GM19240 (cell line): ENCODE measurements around the gene POU2F3.
A peak's percentile ranks its signal among the peaks of the same experiment; 100 is the strongest.

Experiments used
- DNase-seq: peaks from one replicate; pipeline ENCODE4 v3.0.0; 2011; ENCODE audit warnings: low spot score; ENCODE audit not compliant: insufficient read length

Gene POU2F3

DNA sequence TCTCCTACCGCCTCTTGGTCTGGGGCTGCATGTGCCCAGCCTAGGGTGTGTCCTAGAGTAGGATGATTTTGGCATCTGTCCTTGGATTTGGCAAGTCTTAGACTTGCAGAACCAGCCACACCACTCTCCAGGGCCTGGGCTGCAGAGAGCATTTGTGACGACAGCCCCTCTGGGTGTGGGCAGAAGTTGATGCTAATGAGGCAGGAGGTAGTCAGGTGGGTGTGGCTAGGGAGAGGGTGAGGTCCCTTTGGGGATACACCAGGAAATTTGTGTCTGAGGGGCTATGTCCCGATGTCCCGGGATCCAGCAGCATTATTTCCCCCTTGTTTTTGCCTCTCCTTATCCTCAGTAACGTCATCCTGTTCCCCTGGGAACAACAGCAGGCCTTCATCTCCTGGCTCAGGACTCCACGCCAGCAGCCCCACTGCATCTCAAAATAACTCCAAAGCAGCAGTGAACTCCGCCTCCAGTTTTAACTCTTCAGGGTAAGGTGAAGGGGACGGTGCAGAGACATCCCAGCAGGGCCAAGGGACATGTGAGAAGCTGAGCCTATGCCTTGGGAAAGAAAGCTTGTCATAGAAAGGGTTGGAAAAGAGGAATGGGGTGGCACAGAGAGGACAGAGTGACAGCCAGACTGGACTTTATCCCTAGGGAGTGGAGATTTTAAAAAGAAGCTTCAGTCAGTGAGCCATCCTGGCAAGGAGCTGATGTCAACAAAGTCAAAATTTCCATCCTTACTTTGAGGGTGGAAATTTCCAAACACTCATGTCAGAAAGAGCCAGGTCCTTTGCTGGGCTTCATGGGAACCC, 77.1 kb downstream of the POU2F3 start:
- DNase-seq: no peak

DNA sequence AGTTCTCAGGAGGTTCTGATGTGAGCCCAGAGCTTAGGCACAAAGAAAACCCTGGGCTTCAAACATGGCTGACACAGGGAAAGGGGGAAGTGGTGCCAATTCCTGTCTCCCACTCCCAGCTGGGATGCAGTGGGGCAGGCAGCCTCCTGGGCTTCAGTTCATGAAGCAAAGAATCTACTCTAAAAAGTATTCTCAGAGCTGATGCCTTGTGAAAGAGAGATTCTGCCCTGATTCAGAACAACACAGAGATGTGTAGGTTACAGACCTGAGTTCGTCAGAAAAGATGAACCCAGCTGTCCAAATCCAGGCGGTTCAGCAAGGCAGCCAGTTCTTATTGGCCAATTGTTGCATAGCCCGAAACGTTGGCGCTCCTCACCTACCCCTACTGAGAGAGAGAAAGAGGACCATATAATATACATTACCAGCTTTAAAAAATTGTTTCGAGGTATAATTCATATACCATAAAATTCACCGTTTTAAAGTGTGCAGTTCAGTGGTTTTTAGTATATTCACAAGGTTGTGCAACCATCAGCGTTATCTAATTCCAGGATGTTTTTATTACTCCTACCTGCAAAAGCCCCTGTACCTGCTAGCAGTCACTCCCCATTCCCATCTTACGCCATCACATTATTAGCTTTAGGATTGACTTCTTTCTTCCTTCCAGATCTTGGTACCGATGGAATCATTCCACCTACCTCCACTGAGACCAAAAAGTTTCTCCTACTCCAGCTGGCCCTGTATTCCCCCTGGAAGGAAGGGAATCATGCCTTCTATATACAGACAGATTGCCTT, 77.9 kb downstream of the POU2F3 start:
- DNase-seq: no peak

DNA sequence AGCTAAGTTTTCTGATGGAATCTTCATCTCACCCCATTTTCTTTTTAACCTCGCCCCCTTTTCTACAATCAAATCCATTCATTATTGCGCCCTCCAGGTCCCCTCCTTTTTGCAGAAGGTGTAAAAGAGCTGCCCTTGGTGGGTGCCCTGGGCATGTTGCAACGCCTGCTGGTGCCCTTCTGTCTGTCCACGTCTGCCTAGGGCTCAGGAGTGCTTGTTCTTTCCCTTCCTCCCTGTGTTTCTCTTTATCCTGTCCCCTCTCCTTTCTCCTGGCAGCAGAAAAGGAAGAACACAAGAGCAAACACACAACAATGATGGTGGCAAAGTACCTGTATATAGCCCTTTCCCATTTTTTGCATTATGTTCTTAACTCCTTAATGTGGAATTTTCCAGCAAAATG, 79.0 kb downstream of the POU2F3 start:
- DNase-seq: no peak

- no peak for DNase-seq
Measured at GRCh38 chr11:120324932-120325810, 85.2 kb downstream of the POU2F3 start, which contains the start of gene TLCD5. TLCD5 (plus strand) TSS chr11:120325299; CDS start chr11:120327442, 2,143 bp downstream.

- no peak for DNase-seq
Measured at GRCh38 chr11:120326228-120326627, 86.3 kb downstream of the POU2F3 start.

GRCh38 chr11:120326845-120327281, 86.9 kb downstream of the POU2F3 start:
- no peak for DNase-seq

DNA sequence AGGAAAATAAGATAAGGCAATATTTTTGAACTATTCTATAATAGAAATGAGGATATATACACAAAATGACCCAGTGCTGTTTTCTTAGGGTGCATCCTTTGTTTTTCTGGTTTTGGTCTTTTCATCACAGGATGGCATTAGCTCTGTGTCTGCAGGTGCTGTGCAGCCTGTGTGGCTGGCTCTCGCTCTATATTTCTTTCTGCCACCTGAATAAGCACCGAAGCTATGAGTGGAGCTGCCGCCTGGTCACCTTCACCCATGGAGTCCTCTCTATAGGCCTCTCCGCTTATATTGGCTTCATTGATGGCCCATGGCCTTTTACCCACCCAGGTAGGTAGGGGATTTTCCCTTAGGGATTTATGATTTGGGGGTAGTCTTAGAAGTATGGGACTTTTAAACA, 87.4 kb downstream of the POU2F3 start:
- DNase-seq: no peak

- DNase-seq: no peak
Measured at GRCh38 chr11:120329556-120329955, 89.6 kb downstream of the POU2F3 start.

DNA sequence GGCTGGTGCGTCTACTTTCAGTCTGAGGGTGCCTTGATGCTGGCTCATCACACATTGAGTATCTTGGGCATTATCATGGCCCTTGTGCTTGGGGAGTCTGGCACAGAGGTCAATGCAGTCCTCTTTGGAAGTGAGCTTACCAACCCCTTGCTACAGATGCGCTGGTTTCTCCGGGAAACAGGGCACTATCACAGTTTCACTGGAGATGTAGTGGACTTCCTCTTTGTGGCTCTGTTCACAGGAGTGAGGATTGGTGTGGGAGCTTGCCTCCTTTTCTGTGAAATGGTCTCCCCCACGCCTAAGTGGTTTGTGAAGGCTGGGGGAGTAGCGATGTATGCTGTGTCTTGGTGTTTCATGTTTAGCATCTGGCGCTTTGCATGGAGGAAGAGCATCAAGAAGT, 90.1 kb downstream of the POU2F3 start:
- DNase-seq: no peak

DNA sequence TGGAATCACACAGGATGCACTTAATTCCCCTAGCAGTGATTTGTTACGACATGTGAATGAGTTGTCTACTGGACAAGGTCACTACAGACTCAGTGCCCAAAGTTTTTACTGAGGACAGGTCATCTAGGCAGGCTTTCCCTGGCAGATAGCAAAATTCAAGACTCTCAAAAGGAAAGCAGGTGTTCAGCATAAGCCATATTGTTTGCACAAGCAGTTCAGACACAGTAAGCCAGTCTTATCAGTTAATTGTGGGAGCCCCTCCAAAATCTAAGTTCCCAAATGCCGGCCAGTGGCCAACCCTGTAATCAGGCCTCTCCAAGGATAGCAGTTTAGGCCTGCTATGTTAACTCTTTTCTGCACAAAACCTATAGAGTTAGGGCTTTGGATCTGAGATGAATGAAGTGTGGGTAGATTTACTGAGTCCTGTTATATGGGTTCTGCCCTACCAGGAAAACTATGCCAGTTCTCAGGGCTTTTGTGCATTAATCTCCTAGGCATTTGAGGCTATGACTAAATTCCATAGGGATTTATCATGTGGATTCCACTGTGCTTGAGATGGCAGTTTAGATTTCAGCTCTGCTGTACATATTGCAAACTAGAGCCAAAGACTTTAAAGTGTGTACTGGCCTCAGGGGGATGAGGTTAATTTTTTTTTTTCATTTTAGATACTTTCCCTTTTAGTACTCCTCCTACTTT, 91.5 kb downstream of the POU2F3 start:
- no peak for DNase-seq

GRCh38 chr11:120332822-120333716, 93.1 kb downstream of the POU2F3 start:
- no peak for DNase-seq

DNA sequence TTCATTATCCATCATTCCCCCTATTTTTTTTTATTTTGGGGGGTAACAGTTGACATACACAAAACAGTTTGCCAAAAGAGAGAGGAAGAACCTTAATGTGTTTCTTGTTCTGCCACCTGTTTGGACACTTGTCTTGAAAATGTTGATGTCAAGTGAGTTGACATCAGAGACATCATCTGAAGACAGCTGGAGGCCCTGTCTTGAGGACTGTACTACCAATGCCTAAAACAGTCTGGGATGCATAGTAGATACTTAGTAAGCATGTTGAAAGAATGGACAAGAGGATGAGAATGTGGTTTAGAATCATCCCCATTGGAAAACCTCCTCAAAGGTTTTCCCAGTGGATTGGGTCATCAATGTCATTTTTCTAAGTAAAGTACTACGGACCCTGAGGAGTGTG, 93.9 kb downstream of the POU2F3 start:
- no peak for DNase-seq

GRCh38 chr11:120334332-120334731, 94.4 kb downstream of the POU2F3 start:
- DNase-seq: no peak

DNA sequence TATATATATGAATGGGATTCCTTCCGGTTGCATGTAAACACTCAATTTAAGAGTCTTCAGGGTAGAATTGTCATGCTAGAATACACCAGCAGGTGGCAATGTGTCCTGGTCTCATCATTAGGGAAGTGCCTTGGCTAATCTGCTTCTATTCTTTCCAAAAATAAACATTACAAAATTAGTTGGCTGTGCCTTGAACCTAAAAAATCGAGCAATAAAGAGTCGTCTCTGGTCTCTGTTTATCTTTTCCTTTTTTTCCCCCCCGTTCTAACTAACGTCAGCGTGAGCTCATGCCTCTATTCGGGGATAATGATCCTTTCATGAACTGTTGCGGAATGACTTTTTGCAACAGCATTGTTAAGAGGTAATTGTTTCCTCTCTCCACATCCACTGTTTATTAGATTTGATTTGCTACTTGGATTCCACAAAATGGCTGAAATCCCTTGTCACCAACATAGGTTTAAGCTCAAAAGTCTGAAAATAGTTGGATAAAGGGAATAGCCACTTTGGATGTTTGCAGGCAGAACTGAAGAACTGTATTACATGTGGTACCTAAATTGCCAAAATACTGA, 95.0 kb downstream of the POU2F3 start:
- DNase-seq: no peak

GRCh38 chr11:120335556-120335907, 95.6 kb downstream of the POU2F3 start:
- DNase-seq: peak; percentile 40

GRCh38 chr11:120335908-120336640, 96.1 kb downstream of the POU2F3 start, which contains the start of gene ARHGEF12:
ARHGEF12 (plus strand) TSS chr11:120336413; CDS start chr11:120337244, 831 bp downstream.
- DNase-seq: peak; percentile 65

DNA sequence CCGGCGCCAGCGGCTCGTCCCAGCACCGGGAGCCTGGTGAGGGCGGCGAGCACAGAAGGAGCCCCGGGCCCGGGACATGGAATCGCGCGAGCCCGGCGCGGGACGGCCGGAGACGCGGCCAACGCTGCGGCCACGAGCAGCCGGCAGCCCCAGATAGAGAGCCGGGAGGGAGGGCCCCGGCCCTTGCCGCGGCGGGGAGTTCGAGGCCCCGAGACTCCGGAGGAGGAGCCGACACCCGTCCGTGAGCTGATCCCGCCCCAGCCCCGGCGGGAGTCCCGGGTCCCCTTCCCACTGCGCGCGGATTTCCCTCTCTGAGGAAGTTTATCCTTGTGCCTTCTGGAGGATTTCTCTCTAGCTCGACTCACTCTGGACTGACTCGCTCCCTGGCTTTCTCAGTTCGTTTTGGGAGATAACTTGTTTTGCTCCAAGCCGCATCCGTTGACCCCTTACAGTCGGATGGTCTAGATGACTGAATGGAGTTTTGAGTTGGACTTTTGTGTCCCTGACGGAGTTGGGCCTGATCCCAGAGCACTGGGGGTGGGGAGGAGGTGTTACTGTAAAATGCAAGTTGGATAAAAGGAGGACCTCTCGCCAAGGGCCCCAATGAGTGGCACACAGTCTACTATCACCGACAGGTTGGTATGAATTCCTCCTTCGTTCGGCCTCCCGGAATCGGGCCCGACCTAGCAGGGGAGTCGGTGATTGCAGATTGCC, 96.9 kb downstream of the POU2F3 start:
- no peak for DNase-seq
